Amygdala (tissue), 56 donors: ENCODE results near the gene EIF2A.
"Not testable (repeated sequence)": the region's sequence is repeated elsewhere in the genome, so short reads cannot be mapped to it uniquely, and the experiment has no call there.

Experiments
- DNase-seq, 56 donors: peaks; one replicate each; lab custom pipeline; 2025; lab: John Stamatoyannopoulos, UW

Gene EIF2A

DNA sequence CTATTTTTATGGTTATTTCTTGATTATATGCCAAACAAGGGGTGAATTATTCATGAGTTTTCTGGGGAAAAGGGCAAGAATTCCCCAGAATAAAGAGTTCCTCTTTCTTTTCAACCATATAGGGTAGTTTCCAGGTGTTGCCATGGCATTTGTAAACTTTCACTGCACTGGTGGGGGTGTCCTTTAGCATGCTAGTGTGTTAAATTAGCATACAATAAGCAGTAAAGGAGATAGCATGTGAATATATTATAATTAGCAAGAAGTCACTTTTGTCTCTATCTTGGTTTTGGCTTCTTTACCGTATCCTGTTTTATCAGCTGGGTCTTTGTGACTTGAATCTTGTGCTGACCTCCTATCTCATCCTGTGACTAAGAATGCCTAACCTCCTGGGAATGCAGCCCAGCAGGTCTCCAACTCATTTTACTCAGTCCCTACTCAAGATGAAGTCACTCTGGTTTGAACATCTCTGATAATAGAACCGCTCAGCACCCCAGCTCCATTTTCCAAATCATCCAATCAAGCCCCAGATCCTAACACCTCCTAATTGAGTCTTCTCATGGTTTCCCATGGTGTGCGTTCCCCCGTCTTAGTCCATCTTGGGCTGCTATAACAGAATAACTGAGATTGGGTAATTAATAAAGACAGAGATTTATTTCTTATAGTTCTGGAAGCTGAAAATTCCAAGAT lies 53.2 kb downstream of the EIF2A start:
- no peak for DNase-seq

DNA sequence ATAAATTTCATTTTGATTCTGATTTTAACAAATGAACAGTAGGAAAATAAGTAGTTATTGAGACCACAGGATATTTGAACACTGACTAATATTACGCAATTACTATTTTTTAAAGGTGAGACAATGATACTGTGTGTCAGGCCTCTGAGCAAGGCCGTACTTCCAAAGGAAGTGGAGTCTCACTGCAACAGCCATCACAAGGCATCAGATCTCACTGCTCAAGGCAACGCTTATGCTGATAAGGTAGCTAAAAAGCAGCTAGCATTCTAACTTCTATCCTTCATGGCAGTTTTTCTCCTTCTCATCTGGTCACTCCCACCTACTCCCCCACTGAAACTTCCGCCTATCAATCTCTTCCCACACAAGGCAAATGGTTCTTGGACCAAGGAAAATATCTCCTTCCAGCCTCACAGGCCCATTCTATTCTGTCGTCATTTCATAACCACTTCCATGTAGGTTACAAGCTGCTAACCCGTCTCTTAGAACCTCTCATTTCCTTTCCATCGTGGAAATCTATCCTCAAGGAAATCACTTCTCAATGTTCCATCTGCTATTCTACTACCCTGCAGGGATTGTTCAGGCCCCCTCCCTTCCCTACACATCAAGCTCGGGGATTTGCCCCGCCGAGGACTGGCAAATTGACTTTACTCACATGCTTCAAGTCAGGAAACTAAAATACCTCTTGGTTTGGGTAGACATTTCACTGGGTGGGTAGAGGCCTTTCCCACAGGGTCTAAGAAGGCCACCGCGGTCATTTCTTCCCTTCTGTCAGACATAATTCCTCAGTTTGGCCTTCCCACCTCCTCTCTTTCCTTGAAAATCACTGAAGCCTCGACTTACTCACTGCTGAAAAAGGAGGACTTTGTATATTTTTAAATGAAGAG lies 54.3 kb downstream of the EIF2A start:
- not testable (repeated sequence) for DNase-seq

- DNase-seq = no peak
Measured at GRCh38 chr3:150602426-150603152, 56.0 kb downstream of the EIF2A start.

DNA sequence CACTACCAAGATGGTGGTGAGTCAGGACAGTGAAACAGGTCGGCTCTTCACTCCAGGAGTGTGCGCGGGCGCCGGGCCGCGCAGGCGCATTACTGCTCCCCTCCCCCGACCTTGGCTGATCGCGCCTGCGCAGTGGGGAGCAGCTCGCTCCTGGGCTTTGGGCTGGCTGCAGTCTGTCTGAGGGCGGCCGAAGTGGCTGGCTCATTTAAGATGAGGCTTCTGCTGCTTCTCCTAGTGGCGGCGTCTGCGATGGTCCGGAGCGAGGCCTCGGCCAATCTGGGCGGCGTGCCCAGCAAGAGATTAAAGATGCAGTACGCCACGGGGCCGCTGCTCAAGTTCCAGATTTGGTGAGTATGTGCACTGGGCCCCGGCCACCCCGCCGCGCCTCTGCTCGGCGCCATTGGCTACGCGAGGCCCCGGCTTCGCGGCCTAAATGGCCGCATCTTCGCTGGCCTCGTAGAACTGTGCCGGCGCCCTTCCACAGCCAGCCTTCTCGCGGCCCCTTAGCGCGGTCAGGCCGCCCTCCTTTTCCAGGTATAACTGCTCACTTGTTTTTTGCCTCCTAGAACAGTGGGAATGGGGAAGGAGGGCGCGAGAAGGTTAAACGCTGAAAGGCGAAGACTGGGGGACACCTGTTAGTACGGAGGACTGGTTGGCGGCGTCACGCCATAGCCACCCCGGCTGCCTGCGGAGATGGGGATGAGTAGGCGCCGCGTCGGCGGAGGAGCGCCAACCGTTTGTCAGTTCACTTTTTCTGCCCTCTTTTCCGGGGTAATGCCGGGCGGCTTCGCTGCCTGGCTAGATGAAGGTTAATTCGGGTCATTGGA lies 56.8 kb downstream of the EIF2A start, which contains the start of gene SELENOT:
Gene SELENOT, plus strand, starts transcription at position 169 of the 827 bp plus-strand sequence. Its CDS starts 42 bp downstream, at position 211.
- DNase-seq = peak; percentile 43 to 97 (median 88)

GRCh38 chr3:150603980-150604319 lies 57.4 kb downstream of the EIF2A start:
- DNase-seq = peak in 5 of 56 donors; percentile 26 to 65 (median 34)

DNA sequence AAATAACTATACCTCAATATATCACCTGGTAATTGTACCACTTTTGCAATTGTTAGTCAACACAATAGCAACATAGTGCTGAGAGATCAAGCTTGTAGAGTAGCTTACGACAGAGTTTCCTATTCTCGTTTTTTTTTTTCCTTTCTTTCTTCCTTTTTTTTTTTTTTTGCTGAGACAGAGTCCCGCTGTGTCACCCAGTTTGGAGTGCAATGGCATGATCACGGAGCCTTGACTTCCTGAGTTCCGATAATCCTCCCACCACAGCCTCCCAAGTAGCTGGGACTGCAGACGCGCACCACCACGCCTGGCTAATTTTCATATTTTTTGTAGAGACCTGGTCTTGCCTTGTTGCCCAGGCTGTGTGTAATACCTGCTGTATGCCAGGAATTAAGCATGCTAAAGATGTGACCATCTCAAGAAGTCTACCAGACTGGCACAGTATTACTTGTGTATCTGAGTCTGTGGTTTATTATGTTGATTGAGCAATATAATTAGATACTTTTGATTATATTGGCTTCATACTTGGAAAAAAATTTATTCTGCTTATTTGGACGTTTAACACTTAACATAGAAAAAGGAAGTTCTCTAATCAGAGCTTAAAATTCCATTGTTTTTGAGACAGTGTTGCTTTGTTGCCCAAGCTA lies 59.5 kb downstream of the EIF2A start:
- DNase-seq = no peak

GRCh38 chr3:150607267-150608065 lies 60.9 kb downstream of the EIF2A start:
- DNase-seq = no peak

DNA sequence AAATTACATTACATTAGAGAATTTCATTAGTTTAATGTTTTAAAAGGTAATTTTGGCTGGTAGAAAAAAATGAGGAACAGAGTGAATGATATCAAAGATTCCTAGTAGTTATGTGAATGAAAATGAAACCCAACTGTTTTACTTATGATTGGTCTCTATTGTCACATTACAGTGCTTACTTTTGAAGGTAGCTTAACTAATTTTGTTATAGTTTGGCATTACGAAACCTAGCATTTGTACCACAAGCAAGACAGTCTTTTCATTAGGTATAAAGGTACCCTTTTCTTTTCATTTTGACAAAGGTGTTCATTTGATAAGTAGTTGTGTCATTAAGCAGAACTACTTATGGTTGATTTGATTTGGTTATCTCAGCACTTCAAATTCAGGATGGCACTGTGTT lies 63.4 kb downstream of the EIF2A start:
- no peak for DNase-seq

DNA sequence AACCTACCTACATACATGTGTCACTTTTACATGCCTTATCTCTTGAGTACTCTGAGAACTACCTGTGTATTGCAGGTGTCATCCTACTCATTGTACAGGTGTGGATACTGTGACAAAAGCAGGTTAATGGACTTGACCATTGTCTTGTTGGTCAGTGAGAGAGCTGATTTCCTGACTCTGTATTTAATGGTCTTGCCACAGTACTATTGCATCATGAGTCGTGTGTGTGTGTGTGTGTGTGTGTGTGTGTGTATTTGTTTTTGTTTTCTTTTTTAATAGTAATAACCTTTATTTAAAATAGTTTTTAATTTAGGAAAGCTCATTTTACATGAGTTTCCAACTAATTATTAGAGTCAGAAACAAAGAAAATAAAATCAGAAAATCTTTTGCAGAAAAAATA lies 64.2 kb downstream of the EIF2A start:
- DNase-seq = no peak

DNA sequence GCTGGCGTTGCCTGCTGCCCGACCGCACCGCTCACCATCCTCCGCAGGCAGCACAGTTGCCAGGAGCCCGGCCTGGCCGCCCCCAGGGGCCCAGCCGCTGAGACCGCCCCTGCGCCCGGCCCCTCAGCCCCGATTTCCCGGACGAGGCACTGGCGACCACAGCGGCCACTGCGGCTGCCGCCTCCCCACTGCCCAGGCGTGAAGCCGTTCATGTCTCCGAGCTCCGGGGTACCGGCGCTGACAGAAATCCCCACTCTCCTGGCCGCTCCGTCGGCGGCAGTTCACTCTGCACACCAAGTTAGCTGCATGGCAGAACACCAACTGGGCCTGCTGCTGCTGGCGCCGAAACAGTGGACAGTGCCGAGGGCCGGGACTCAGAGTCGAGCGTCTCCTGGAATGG lies 65.1 kb downstream of the EIF2A start:
- DNase-seq = no peak

- no peak for DNase-seq
Measured at GRCh38 chr3:150612494-150612893, 65.9 kb downstream of the EIF2A start.

DNA sequence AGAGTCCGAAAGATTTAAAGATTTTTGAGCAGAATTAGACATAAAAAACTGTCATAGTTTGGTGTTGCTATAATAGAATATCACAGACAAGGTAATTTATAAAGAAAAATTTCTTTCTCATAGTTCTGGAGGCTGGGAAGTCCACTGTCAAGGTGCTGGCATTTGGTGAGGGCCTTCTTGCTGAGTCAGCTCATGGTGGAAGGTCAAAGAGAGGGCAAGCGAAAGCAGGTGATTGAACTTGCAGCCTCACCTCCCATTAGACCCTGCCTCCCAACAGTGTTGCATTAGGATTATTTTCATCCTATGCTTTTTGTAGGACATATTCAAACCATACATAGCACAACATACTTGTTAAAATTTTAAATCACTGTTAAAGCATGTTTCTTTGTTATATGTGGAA lies 66.4 kb downstream of the EIF2A start:
- no peak for DNase-seq

DNA sequence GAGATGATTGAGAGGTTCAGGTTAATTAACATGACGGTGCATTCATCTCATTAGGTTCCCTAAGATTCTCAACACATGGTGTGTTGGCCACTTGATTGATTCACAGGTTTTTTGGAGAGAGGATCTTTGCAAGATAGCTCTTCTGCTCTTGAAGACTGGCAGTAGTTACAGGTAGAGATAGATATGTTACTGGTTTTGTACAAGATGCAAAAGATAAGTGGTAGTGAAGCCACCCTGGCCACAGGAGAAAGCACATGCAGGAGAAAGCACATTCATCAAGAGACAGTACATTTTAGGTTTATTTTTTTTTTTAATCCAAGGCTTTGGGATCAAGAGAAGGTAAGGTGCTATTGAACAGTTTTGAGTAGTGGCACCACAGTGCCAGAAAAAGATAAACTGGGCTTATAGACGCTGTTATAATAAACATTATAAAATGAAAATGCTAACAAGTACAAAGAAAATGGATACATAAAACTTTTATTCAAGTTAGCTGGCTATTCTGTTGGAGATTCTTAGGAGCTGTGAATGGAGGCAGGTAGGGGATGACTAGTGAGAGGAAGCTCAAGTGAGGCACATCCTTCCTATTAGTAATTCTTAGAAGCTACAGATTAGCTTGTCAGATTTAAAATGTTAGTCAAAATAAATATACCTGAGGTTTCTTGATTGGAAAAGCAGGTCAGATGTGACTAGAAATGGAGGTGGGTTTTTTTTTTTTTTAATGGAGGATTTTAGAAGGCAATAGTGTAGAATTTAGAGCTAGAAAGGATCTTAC lies 67.3 kb downstream of the EIF2A start:
- DNase-seq = no peak

GRCh38 chr3:150620002-150620689 lies 73.6 kb downstream of the EIF2A start:
- no peak for DNase-seq

- DNase-seq = not testable (repeated sequence)
Measured at GRCh38 chr3:150622955-150623354, 76.4 kb downstream of the EIF2A start.

DNA sequence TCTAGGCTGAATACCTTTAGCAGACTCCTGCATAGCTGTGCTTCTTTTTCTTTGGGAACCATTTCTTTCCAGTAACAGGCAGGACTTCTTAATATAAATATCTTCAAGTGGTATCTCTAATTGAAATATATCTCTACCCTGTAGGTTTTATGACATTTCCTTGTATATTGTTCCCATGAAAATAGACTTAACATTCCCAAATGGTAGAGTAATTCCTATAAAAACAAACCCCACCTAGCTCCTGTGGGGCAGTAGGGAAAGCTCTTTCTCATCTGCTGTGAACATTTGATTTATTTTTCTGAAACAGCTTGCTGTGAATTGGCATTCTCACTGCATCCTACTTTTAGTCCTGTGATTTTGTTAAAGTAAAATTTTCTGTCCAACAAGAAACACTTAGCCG lies 77.4 kb downstream of the EIF2A start:
- DNase-seq = no peak

DNA sequence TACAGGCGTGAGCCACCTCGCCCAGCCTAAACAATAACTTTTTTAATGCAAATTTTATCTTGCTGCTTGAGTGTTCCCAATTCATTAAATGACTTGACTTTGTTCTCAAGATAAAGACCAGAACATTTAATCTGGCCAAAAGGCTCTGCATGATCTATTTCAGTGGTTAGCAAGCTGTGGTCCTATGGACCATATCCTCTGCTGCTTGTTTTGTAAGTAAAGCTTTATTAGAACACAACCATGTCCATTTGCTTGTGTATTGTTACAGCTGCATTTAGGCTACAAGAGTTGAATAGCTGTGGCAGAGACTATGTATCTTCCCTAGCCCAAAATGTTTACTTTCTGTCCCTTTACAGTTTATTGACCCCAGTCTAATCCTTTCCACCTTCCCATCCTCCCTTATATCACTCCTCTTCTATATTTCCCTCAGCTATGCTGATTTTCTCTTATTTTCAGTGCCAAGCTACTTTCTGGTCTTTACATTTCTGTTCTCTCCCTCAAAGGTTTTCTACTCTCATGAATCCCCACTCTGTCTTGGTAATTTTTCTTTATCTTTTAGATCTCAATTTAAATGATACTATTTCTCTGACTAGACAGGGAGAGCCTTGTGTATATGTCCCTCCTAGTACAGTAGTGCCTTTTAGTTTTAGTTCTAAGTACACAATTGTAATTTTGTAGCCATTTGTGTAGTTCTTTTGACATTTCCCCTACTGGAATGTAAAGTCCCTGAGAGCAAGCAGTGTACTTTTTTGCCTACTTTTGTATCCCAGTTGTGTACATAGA lies 79.8 kb downstream of the EIF2A start:
- no peak for DNase-seq
